HepG2 (cell line): ENCODE measurements around the gene AARS1. TPM values are rescaled to one million over a fixed set of nuclear protein-coding genes. Genes with fewer than 3 reads are reported as not detected.

ENCODE experiments used
- ATAC-seq: fragments of 200-7000 bp; cut with Tn5 transposase; 3 replicates; pipeline ENCODE4 v1.9.1; 2020; ENCODE audit warnings: mild to moderate bottlenecking, moderate library complexity
- BruUV-seq: library from RNA; stranded (reverse); fragments of 400-500 nt; replicated peaks from 2 replicates; lab custom pipeline; 2021; lab: Mats Ljungman, UMichigan
- CTCF ChIA-PET: fragments of 300-600 bp; formaldehyde crosslinking; extraction: SDS; loops from one replicate; lab custom pipeline; 2021; ENCODE audit warnings: low total read pairs, inconsistent platforms, low intra/inter-chr PET ratio; lab: Yijun Ruan, JAX
- POLR2A ChIA-PET: fragments of 350-600 bp; sonication (Branson Sonifier 250); formaldehyde crosslinking; loops from one replicate; lab custom pipeline; 2020; ENCODE audit warnings: antibody characterized with exemption, inconsistent platforms; lab: Yijun Ruan, JAX
- DNase-seq: peaks from one replicate; pipeline ENCODE4 v3.0.0-alpha.2; 2015; ENCODE audit warnings: low spot score
- FAIRE-seq: peaks from 3 replicates; lab custom pipeline; 2011; peaks lifted over from hg19 to GRCh38; lab: Jason Lieb, UNC
- H2AFZ ChIP-seq: one replicate; pipeline ENCODE4 v1.6.1; 2011; ENCODE audit warnings: low read length, inconsistent platforms
- H3K27ac ChIP-seq: fragments of 300-600 bp; 3 replicates; pipeline ENCODE4 v1.8.0; 2011; ENCODE audit warnings: mixed run types, mild to moderate bottlenecking, mixed read lengths, low read length, inconsistent platforms; ENCODE audit not compliant: insufficient read depth; ENCODE audit errors: extremely low read length
- H3K27me3 ChIP-seq, 2 experiments: fragments of 200-600 bp in 1 of 2; 2 replicates in 1 of 2; 3 replicates in 1 of 2; pipeline versions ENCODE4 v1.6.0 to v1.8.0; 2011; ENCODE audit warnings: low read length in 2 of 2, mild to moderate bottlenecking in 2 of 2, moderate library complexity in 2 of 2, inconsistent platforms in 1 of 2; ENCODE audit not compliant: insufficient read depth in 2 of 2, control insufficient read depth in 1 of 2
- H3K36me3 ChIP-seq, 2 experiments: fragments of 200-600 bp in 1 of 2; replicated peaks in 1 of 2; 2 replicates in 1 of 2; 3 replicates in 1 of 2; pipeline versions ENCODE4 v1.5.1 to v1.8.0; 2011; ENCODE audit warnings: low read length in 2 of 2, inconsistent platforms in 1 of 2; ENCODE audit not compliant: insufficient read depth in 2 of 2, control insufficient read depth in 1 of 2
- H3K4me1 ChIP-seq: 2 replicates; pipeline ENCODE4 v1.5.1; 2012; ENCODE audit warnings: low read length, inconsistent platforms; ENCODE audit not compliant: insufficient read depth
- H3K4me2 ChIP-seq: 2 replicates; pipeline ENCODE4 v1.6.0; 2011; ENCODE audit warnings: low read depth, low read length, inconsistent platforms
- H3K4me3 ChIP-seq, 3 experiments: fragments of 200-600 bp in 1 of 3; sonication (generic), shearing (Covaris generic) in 1 of 3; replicated peaks in 1 of 3; 2 replicates each; pipeline ENCODE4 v1.5.1; 2011 to 2016; ENCODE audit warnings: low read length in 3 of 3, inconsistent platforms in 2 of 3, low read depth in 2 of 3, mild to moderate bottlenecking in 2 of 3, control low read depth in 1 of 3, mixed read lengths in 1 of 3; ENCODE audit not compliant: insufficient read depth in 1 of 3
- H3K79me2 ChIP-seq: one replicate; pipeline ENCODE4 v1.6.1; 2011; ENCODE audit warnings: low read length, inconsistent platforms; ENCODE audit not compliant: insufficient read depth
- H3K9ac ChIP-seq: 2 replicates; pipeline ENCODE4 v1.6.0; 2011; ENCODE audit warnings: mild to moderate bottlenecking, low read depth, low read length, inconsistent platforms; ENCODE audit not compliant: insufficient read depth
- H3K9me3 ChIP-seq: 2 replicates; pipeline ENCODE4 v1.5.1; 2012; ENCODE audit warnings: mild to moderate bottlenecking, low read length
- H4K20me1 ChIP-seq: 2 replicates; pipeline ENCODE4 v1.6.0; 2011; ENCODE audit warnings: inconsistent platforms, mild to moderate bottlenecking, low read length, moderate library complexity; ENCODE audit not compliant: insufficient read depth
- CAMTA2 ChIP-seq: sonication (generic); formaldehyde crosslinking; IDR thresholded peaks from 2 replicates; pipeline ENCODE4 v1.4.0; 2020; ENCODE audit warnings: mild to moderate bottlenecking, missing genetic modification reagents, borderline replicate concordance
- CHD2 ChIP-seq: IDR thresholded peaks from 2 replicates; pipeline ENCODE4 v1.6.1; 2011; ENCODE audit warnings: low read depth, low read length, improper control_type of control experiment
- EHMT2 ChIP-seq: fragments of 200-600 bp; sonication (generic); IDR thresholded peaks from 2 replicates; pipeline ENCODE4 v1.7.0; 2017; ENCODE audit warnings: antibody characterized with exemption, low read depth, low read length, borderline replicate concordance
- KAT7 ChIP-seq: IDR thresholded peaks from 2 replicates; pipeline ENCODE4 v1.6.1; 2018; ENCODE audit warnings: borderline replicate concordance, missing compliant biosample characterization
- SCMH1 ChIP-seq: sonication (generic); formaldehyde crosslinking; IDR thresholded peaks from 2 replicates; pipeline ENCODE4 v1.9.0; 2021; ENCODE audit warnings: missing genetic modification reagents, mild to moderate bottlenecking, borderline replicate concordance
- SNAI1 ChIP-seq: sonication (generic); formaldehyde crosslinking; IDR thresholded peaks from 2 replicates; pipeline ENCODE4 v1.5.0; 2020; ENCODE audit warnings: mild to moderate bottlenecking, missing genetic modification reagents, borderline replicate concordance
- ZBTB21 ChIP-seq: sonication (generic); formaldehyde crosslinking; IDR thresholded peaks from 2 replicates; pipeline ENCODE4 v1.4.0; 2020; ENCODE audit warnings: missing genetic modification reagents
- ZFAT ChIP-seq: sonication (generic); formaldehyde crosslinking; conservative IDR thresholded peaks from 2 replicates; pipeline ENCODE4 v1.8.1; 2023; ENCODE audit warnings: missing genetic modification reagents, inconsistent platforms
- ZNF136 ChIP-seq: sonication (generic); formaldehyde crosslinking; IDR thresholded peaks from 2 replicates; pipeline ENCODE4 v1.8.1; 2022; ENCODE audit warnings: low read depth, mild to moderate bottlenecking, moderate library complexity, missing genetic modification reagents
- ZNF343 ChIP-seq: sonication (generic); formaldehyde crosslinking; IDR thresholded peaks from 2 replicates; pipeline ENCODE4 v1.4.0; 2020; ENCODE audit warnings: mild to moderate bottlenecking, missing genetic modification reagents
- WGBS: methylation state at CpG from one replicate; pipeline ENCODE4 v1.1.6; 2017; ENCODE audit warnings: low lambda C conversion rate; 5-methylcytosine and 5-hydroxymethylcytosine counted together
- in situ Hi-C: cut with HindIII; loops from 2 replicates; pipeline ENCODE4 v1.10.0; 2017; ENCODE audit warnings: low pct_unique_long_range_greater_than_20kb; ENCODE audit not compliant: extremely low pct_ligation_motif_present
- intact Hi-C: fragments of 100-400 bp; cut with micrococcal nuclease; formaldehyde crosslinking; loops from one replicate; pipeline ENCODE4 v1.10.0; 2022; ENCODE audit not compliant: unreplicated experiment
- polyA plus RNA-seq, 8 experiments: library from polyadenylated mRNA; depleted of rRNA in 3 of 8; stranded (reverse) in 7 of 8; unstranded in 1 of 8; fragments of >200 nt; fragmentation: Illumina TruSeq in 4 of 8; extraction: Trizol in 4 of 8; gene quantifications; 2 replicates each; pipeline versions ENCODE4 v1.2.1 to v1.2.3, GENCODE V29; 2011 to 2016; ENCODE audit warnings: low read depth in 4 of 8, missing spikeins in 1 of 8, mixed read lengths in 1 of 8; ENCODE audit not compliant: insufficient read depth in 1 of 8
- total RNA-seq, 5 experiments: library from RNA; depleted of rRNA; stranded (reverse); fragments of >200 nt; fragmentation: Illumina TruSeq; extraction: Trizol; gene quantifications; 2 replicates each; pipeline ENCODE4 v1.2.3, GENCODE V29; 2016; ENCODE audit warnings: low read depth in 1 of 5
- TF ChIP-seq, protein P1 (sequence below): sonication (generic); formaldehyde crosslinking; IDR thresholded peaks from 2 replicates; pipeline ENCODE4 v1.5.0; 2020; ENCODE audit warnings: mild to moderate bottlenecking, missing genetic modification reagents

The AARS1 gene
- total and polyA plus RNA-seq, 2 of the 13 experiments (the other 11 are each of a cell fraction or from before 2014, with no cell fraction given), result 107 to 132 TPM

DNA sequence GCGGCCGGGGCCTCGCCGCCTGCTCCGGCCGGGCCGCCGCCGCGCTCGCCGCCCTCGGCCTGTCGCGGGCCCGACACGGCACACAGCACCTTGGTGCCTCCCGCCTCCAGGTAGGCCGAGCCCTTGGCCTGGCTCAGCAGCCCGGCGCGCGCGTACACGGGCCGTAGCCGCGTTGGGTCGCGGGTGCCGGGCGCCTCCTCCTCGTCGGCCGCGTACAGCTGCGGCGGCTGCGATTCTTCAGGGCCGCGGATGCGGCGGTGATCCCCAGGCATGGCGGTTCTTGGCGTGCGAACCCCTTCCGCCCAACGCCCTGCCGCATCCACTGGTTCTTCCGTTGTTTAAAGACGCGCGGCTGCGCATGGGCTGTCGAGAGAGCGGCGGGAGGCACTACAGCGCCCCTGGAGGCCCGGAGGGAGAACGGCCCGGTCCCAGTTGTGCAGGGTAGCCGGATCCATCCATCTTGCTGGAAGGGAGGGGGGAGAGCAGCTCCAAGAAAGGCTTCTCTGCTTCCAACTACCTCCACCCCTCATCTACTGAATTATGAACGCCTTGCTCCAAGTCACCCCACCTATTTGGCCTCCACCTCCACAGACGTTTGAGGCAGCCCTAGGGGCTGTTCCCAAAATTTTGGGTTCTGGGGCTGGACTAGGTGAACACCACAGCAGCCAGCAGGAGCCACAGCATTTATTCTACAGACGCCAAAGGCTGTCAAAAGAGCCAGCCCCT lies 37.5 kb downstream of the AARS1 start, which contains the start of gene EXOSC6 (continued):
- TF ChIP-seq ZNF343 (CRISPR knock-in tag) (peak; percentile 86), KAT7 (CRISPR knock-in tag) (0 out of 2 replicates have a peak, but pooled peaks have one; percentile 84)
- TF ChIP-seq, protein P1, sequence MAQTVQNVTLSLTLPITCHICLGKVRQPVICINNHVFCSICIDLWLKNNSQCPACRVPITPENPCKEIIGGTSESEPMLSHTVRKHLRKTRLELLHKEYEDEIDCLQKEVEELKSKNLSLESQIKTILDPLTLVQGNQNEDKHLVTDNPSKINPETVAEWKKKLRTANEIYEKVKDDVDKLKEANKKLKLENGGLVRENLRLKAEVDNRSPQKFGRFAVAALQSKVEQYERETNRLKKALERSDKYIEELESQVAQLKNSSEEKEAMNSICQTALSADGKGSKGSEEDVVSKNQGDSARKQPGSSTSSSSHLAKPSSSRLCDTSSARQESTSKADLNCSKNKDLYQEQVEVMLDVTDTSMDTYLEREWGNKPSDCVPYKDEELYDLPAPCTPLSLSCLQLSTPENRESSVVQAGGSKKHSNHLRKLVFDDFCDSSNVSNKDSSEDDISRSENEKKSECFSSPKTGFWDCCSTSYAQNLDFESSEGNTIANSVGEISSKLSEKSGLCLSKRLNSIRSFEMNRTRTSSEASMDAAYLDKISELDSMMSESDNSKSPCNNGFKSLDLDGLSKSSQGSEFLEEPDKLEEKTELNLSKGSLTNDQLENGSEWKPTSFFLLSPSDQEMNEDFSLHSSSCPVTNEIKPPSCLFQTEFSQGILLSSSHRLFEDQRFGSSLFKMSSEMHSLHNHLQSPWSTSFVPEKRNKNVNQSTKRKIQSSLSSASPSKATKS, result peak; percentile 79; the same call in 1 of the 2 replicates

DNA sequence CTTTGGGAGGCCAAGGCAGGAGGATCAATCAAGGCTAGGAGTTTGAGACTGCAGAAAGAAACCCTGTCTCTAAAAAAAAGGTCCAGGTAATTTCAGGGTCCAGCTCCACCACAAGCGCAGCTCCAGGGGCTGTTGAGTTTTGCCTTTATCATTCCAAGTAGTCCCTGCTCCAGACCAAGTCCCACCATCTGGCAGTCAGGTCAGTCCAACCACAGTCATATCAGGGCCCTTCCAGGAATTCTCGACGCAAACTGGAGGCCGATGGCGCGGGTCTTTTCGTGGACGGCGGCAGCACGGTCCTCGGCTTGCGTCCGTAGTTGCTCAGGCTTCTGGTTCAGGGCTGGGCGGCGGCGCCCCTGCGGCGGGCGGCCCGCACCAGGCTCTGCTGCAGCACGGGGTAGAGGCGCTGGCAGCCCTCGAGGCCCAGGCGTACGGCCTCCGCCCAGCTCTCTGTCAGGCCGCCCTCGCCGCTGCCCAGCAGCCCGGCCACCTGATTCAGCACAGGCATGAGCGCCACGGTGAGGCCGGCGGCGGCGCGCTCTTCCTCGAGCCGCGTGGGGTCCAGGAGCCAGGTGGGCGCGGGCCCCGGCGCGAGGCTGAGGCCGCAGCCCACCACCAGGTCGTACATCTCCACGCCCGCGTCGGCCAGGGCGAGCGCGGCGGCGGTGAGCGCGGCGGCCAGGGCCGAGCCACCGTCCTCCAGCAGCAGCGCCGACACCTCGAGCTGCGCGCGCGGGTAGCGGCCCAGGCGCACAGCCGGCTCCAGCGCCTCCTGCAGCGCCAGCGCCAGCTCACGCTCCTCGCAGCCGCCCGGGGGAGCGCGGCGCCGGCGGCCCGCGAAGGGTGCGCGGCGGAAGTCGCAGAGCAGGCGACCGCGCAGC lies 38.3 kb downstream of the AARS1 start:
- H3K4me1 ChIP-seq, result peaks cover 42% of the 10 kb centered on the region
- peak overlapping the region; percentile 89 for H3K4me2 ChIP-seq
- no TSS peak for BruUV-seq
- intact Hi-C loops (loop anchor here (5.0 kb wide), 1 partner anchor 99 kb away; no protein-coding TSS in a partner anchor), in situ Hi-C loops (loop anchor here (10.0 kb wide), 1 partner anchor 86 kb away; no protein-coding TSS in a partner anchor)
- 3% methylated on average over 27 of the region's 92 CpGs for WGBS
- peaks cover 24% of the 10 kb centered on the region for H4K20me1 ChIP-seq
- no peaks in the 10 kb centered on the region for H3K27me3 ChIP-seq
- H3K27ac ChIP-seq, result peak overlapping the region; percentile 90
- FAIRE-seq, result no peak
- no peaks in the 10 kb centered on the region for H3K9me3 ChIP-seq
- peaks cover 27 to 39% of the 10 kb centered on the region in 2 experiments for H3K36me3 ChIP-seq
- DNase-seq, result peak; percentile 53
- H3K4me3 ChIP-seq, result peak overlapping the region; percentile 43 to 83 (median 81)
- H3K9ac ChIP-seq, result peak overlapping the region; percentile 86
- H3K79me2 ChIP-seq, result peaks cover 19% of the 10 kb centered on the region
- ChIA-PET CTCF (interaction anchor here (1.3 kb wide), 1 partner anchor 86 kb away, joined by 4 read pairs; no protein-coding TSS in a partner anchor), POLR2A (interaction anchor here (1.0 to 2.5 kb wide), 10 partner anchors 11 to 130 kb away, joined by 3 to 33 read pairs (median 6); partner anchors contain the start of genes AARS1 and DDX19A)
- no peak overlapping the region for H2AFZ ChIP-seq
- ATAC-seq, result peak; percentile 72
- TF ChIP-seq ZNF136 (CRISPR knock-in tag), result 0 out of 2 replicates have a peak, but pooled peaks have one; percentile 47
- no peak for TF ChIP-seq SNAI1 (CRISPR knock-in tag)
- TF ChIP-seq EHMT2, result no peak
- no peak for TF ChIP-seq CHD2
- TF ChIP-seq ZBTB21 (CRISPR knock-in tag), result no peak
- TF ChIP-seq CAMTA2 (CRISPR knock-in tag), result 0 out of 2 replicates have a peak, but pooled peaks have one; percentile 64
- no peak for TF ChIP-seq SCMH1 (CRISPR knock-in tag)
- no peak; the same call in 1 of the 2 replicates for TF ChIP-seq ZFAT (CRISPR knock-in tag)
